GM19023 (cell line): ENCODE measurements around the gene CACNA1S.

Source experiments
- ATAC-seq: cut with Tn5 transposase; IDR thresholded peaks from one replicate; pipeline ENCODE4 v1.9.1; 2021; ENCODE audit warnings: mild to moderate bottlenecking, moderate library complexity; ENCODE audit not compliant: unreplicated experiment

CACNA1S gene

GRCh38 chr1:201119206-201120197, 7.3 kb upstream of the CACNA1S start:
- ATAC-seq: no peak

GRCh38 chr1:201116091-201116490, 3.9 kb upstream of the CACNA1S start:
- ATAC-seq: no peak

- ATAC-seq: no peak
Observed at GRCh38 chr1:201115390-201115937, 3.2 kb upstream of the CACNA1S start.

GRCh38 chr1:201114245-201115131, 2.3 kb upstream of the CACNA1S start:
- peak; percentile 89 for ATAC-seq

- no peak for ATAC-seq
Observed at GRCh38 chr1:201113451-201114244, 1.4 kb upstream of the CACNA1S start.

- no peak for ATAC-seq
Observed at GRCh38 chr1:201112926-201113325, 700 bp upstream of the CACNA1S start.

GRCh38 chr1:201111672-201112071, 554 bp downstream of the CACNA1S start:
- no peak for ATAC-seq

GRCh38 chr1:201111156-201111555, 1.1 kb downstream of the CACNA1S start:
- ATAC-seq: no peak

- ATAC-seq: no peak
Observed at GRCh38 chr1:201110616-201111015, 1.6 kb downstream of the CACNA1S start.

GRCh38 chr1:201110138-201110537, 2.1 kb downstream of the CACNA1S start:
- no peak for ATAC-seq

GRCh38 chr1:201109651-201110050, 2.6 kb downstream of the CACNA1S start:
- ATAC-seq: no peak

- ATAC-seq: no peak
Observed at GRCh38 chr1:201108614-201109013, 3.6 kb downstream of the CACNA1S start.

GRCh38 chr1:201105688-201106087, 6.5 kb downstream of the CACNA1S start:
- ATAC-seq: no peak

GRCh38 chr1:201104141-201104540, 8.1 kb downstream of the CACNA1S start:
- no peak for ATAC-seq

GRCh38 chr1:201103666-201104065, 8.6 kb downstream of the CACNA1S start:
- no peak for ATAC-seq

- no peak for ATAC-seq
Observed at GRCh38 chr1:201100169-201100930, 11.9 kb downstream of the CACNA1S start.

- no peak for ATAC-seq
Observed at GRCh38 chr1:201098992-201099677, 13.1 kb downstream of the CACNA1S start.

GRCh38 chr1:201096977-201097856, 15.0 kb downstream of the CACNA1S start:
- no peak for ATAC-seq
